HG03039 (cell line): Measurements from ENCODE around the gene ZNF467.

Source experiments
- ATAC-seq: cut with Tn5 transposase; IDR thresholded peaks from one replicate; pipeline ENCODE4 v1.9.1; 2021; ENCODE audit warnings: mild to moderate bottlenecking, moderate library complexity; ENCODE audit not compliant: unreplicated experiment

ZNF467 gene

DNA sequence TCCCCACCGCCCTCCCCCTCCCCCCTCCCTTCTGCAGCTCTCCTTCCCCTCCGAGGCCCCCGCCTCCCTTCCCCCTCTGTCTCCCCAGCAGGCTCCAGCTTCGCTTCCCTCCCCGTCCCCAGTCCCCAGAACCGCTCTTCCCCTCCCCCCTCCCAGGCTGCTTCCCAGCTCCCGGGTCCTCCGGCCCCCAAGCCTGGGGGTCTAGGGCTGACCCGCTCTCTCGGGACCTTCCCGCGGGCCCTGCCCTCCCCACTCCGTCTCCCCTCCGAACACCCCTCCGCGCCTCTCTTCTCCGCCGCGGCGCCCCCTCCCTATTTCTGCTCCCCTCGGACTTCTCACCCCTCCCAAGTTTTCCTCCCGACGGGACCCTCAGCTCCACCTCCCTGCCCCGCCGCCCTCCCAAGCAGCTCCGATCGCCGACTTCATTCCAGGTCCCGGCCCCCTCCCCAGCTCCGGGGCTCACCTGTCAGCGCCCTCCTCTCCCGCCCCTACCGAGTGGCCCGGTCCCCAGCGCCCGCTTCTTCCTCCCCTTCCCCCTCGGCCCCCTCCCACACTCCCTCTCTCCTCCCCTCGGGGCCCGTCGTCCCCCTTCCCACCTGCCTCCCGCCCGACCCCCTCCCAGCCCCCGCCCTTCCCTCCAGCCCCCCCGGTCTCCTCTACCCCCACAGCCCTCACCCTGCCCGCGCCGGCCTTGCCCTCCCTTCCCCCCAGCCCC is 990 bp downstream of the ZNF467 start:
- no peak for ATAC-seq

DNA sequence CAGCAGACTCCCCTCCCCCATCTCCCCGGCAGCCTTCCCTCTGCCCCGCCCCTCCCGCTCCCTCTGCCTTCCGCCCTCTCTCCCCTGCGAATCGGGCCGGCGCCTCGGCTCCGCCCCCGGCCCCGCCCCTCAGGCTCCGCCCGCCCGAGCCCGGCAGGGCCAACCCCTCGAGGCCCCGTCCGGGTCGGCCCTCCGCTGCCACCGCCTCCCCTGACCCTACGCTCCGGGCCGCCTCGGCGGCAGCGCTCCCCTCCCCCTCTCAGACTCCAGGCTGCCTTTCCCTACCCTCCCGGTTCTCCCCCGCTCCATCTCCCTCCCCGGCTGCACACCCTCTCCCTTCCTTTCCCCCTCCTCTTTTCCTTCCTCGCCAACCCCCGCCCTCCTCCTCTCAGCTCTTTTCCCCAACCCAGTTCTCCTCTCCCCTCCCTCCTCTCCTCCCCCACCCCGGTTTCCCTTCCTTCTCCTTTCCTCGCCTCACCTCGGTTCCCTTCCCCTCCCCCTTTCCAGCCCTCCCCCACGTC is 1.6 kb downstream of the ZNF467 start:
- ATAC-seq: peak; percentile 91

DNA sequence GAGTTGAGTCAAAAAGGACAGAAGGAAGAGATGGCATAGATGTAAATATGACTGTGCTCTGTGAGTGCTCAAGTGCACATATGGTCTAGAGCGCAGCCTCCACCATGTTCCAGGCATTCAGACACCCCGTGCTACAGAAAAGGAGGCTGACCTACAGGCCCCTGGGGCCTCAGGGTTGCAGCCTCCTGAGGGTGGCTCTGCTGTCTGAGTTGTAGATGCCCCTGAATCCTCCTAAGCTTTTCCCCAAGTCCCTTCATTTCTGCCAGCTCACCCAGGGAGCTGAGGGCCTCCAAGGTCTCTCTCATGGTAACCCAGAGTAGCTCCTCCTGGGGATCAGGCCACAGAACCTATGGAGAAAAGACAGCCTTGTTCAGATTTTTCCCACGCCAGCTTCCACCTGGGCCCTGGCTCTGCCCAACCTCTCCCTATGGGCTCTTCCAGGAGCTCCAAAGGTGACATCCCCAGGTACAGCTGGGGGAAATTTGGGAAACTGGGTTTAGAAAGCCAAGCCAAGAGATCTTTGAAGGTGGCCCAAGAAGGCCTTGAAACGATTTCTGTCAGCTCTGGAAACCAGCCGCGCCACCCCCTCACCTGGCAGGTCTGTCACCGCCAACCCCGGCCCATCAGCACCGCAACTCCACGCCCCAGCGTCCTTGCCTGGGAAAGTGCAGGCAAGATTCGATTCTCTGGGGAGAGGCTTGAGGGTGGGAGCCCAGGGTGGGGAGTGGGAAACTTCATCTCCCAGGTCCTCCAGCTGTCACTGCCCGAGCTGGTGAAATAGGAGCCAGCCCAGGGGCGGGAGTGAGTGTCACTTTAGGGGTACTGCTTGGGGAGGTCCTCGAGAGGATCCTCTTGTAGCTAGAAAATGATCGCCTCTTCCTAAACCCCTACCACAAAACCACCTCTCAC is 2.4 kb downstream of the ZNF467 start:
- no peak for ATAC-seq

GRCh38 chr7:149769915-149770314 is 3.5 kb downstream of the ZNF467 start:
- ATAC-seq: no peak

DNA sequence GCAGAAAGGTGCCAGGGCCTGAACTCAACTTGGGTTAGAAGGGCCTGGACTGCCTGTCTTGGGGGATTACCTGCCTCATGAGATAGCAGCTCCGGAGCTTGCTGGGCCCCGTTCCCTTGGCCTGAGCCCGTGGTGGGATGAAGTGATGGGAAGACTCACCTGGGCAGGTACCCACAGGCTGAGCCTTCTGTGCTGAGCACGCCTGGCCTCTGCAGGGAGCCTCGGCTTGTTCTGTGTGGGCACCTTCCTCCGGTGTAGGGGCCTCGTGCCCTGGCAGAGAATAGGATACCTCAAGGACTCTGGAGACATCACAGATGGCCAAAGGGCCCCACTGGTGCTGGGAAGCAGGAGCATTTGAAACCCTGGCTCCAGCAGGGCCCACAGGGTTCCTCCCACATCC is 4.5 kb downstream of the ZNF467 start:
- ATAC-seq: no peak

DNA sequence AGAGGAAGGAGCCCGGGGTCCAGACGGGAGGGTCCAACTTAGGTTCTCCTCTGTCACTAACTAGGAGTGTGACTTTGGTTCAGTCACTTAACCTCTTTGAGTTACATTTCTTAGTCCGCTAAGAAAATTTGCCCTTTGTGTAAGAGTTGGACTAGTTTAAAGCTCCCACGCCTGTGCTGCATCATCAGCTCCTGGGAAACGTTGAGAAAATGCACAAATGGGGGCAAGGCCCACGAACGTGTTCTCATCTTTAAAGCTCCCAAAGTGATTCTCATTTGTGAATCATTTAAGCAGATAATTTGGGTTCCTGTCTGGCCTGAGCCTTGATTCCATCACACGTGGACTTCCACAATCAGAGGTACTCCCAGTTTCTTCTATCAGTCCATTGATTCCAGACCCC is 6.3 kb downstream of the ZNF467 start:
- no peak for ATAC-seq

DNA sequence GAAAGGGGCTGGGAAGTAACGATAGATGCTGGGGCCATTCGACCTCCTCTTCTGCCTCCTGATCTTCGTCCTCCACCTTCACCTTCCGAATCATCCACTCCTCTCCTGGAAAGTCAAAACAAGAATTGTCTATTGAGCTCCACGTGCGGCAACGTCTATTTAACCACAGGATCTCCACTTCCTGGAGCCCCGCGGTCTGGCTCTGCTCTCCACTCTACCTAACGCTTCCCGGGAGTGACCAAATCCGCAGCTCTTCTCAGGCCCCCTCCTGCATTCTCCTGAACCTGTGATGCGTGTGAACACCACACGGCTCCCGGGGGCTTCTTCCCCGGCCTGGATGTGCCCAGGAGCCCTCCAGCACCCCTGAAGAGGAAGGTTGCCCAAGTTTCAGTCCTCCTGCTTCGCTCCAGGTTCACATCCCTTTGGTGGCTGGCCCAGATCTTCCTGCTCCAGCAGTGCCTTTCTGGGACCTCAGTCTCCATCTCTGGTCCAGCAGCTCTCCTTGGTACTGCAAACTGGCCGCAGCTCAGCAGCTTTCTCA is 7.2 kb downstream of the ZNF467 start:
- ATAC-seq: no peak

- ATAC-seq: no peak
Measured at GRCh38 chr7:149765399-149766121, 7.8 kb downstream of the ZNF467 start.

GRCh38 chr7:149764481-149765398 is 8.6 kb downstream of the ZNF467 start:
- no peak for ATAC-seq

DNA sequence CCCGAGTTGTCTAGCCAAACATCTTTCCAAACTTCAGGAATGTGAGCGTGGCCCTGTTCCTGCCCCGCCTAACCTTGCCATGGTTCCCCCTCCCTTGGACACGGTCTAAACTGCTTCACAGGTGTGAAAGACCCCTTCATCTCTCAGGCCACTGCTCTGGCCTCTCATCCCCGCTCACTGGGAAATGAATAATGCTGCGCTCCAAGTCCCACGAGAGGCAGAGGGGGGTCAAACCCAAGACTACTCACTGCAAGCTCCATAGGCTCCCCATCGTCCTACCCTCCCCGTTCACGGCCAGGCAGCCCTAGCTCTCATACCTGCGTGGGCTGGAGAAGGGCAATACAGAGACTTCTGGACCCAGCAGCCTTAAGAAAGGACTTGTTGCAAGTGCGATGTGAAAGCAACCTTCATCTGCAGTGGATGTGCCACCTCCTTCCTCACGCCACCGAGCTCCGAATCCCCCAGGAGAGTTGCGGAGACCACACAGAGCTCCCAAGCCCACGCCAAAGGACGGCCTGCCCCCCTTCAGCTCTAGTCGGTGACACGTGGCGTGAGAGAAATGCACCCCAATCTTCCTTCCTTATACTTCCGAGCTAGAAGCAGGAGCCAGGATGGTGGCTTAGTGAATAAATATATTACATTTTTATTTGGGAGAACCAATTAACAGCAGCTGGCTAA is 9.7 kb downstream of the ZNF467 start:
- ATAC-seq: no peak

GRCh38 chr7:149762610-149763009 is 10.8 kb downstream of the ZNF467 start:
- ATAC-seq: no peak

GRCh38 chr7:149762089-149762488 is 11.3 kb downstream of the ZNF467 start:
- ATAC-seq: no peak

DNA sequence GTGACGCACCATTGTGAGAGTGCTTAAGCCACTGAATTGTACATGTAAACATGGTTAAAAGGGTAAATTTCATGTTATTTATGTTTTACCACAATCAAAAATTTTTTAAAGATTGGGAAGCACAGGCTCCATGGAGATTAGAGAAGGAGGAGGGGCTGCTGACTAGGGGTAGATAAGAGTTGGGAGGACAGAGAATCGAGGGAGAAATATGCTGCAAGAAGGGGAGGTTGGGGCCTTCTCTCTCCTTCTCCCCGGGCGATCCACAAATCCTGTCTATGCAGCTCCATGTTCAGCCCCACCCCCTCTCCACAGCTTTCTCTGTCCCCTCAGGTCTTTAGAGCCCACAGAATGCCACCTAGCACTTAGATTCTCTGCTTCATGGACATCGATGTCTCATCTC is 12.1 kb downstream of the ZNF467 start:
- no peak for ATAC-seq

DNA sequence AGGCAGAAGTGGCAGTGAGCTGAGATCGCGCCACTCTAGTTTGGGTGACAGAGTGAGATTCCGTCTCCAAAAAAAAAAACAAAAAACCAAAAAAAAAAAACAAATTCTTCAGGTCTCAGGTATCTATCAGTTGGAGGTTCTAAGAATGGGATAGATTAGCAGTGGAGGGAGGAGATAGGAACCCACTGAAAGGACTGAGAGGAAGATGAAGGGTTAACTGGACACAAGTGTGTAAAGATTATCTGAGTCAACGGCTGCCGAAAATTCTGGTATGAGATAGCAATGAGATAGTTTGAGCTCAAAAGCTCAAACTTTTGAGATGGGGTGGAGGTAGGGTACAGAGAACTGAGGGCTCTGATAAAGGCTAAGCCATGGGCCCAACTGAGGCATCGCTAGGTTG is 12.8 kb downstream of the ZNF467 start:
- no peak for ATAC-seq

DNA sequence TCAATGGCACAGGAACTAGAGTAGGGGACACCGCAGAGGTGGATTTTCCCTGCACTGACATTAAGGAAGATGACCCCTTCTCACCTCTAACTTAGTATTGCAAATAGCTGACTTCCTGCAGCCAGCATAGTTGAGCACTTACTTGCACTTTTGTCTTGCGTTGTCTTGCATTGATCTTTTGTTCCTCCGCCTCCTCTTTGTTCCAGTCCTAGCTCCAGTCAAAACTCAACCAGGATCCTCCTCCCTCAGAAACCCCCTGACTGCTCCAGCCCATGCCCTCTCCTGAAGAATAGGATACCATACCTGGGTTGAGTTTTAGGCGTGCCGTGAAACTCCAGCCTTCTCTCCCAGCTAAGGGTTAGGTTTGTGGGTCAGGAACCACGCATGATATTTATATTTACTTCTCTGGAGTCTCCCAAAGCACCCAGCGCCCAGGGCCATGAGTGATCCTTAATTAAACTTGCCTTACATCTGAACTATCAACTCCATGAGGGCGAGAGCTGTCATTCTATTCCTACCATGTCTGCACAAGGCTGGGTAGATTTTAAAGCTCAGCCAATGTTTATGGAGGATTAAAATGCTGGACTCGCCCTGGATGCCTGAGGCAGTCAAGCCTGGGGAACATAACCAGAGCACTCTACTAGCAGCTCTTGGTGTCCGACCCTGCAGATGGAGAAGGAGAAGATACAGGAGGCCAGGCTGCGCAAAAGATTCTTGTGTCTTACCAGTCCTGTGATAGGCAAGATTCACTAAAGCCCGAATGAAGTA is 14.1 kb downstream of the ZNF467 start:
- ATAC-seq: no peak

- no peak for ATAC-seq
Measured at GRCh38 chr7:149753375-149754233, 19.8 kb downstream of the ZNF467 start.

DNA sequence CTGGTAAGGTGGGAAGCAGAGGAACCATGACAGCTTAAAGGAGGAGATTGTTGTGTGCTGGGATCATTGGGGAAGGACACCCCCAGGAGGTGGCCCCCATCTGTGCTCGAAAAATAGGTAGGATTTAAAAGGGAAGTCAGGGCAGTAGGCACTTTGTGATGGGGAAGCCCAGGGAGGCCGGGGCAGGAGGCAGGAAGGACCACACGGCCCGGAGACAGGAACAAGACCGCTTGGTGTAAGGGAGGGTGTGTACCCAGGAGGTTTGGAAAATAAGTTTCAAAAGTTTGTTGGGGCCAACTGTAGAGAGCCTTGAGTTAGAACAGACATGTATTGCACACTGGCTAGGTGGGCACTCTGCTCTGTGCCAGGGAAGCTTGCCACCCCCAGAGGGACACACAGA is 20.7 kb downstream of the ZNF467 start:
- no peak for ATAC-seq
